Stimulated activated effector memory CD8-positive, alpha-beta T cell treated with anti-CD3 and anti-CD28 coated beads, Interleukin-12 subunit alpha, Interleukin-12 subunit beta, amount 100 ng/mL, for 72 hours (primary cell): ENCODE data around the gene CACNA1I.
A peak's percentile ranks its signal among the peaks of the same experiment; 100 is the strongest.
"Not testable (repeated sequence)": the region's sequence is repeated elsewhere in the genome, so short reads cannot be mapped to it uniquely, and the experiment has no call there.

Experiments
- ATAC-seq: fragments of 150-1000 bp; cut with Tn5 transposase; 2 replicates; pipeline ENCODE4 v1.10.0; 2021
- DNase-seq, 2 donors: peaks; one replicate each; pipeline ENCODE4 v3.0.0; 2021 to 2022; ENCODE audit warnings: low spot score in 2 of 2
- H3K27ac Mint-ChIP-seq: one replicate; pipeline ENCODE4 v1.8.0; 2022; ENCODE audit warnings: mild to moderate bottlenecking, mixed read lengths
- H3K36me3 Mint-ChIP-seq: one replicate; pipeline ENCODE4 v1.8.0; 2022; ENCODE audit warnings: mild to moderate bottlenecking, mixed read lengths
- H3K4me1 Mint-ChIP-seq: one replicate; pipeline ENCODE4 v1.8.0; 2022; ENCODE audit warnings: mixed read lengths
- H3K4me3 Mint-ChIP-seq: one replicate; pipeline ENCODE4 v1.8.0; 2022; ENCODE audit warnings: mild to moderate bottlenecking, mixed read lengths
- H3K9me3 Mint-ChIP-seq: one replicate; pipeline ENCODE4 v1.8.0; 2022; ENCODE audit warnings: mixed read lengths

Gene CACNA1I

GRCh38 chr22:39732625-39733024 lies 162.1 kb downstream of the CACNA1I start:
- Mint-ChIP-seq H3K36me3 (no peaks in the 10 kb centered on the region), H3K4me1 (no peaks in the 10 kb centered on the region), H3K4me3 (no peak overlapping the region), H3K9me3 (no peaks in the 10 kb centered on the region), H3K27ac (no peak overlapping the region)
- ATAC-seq: no peak
- no peak for DNase-seq

DNA sequence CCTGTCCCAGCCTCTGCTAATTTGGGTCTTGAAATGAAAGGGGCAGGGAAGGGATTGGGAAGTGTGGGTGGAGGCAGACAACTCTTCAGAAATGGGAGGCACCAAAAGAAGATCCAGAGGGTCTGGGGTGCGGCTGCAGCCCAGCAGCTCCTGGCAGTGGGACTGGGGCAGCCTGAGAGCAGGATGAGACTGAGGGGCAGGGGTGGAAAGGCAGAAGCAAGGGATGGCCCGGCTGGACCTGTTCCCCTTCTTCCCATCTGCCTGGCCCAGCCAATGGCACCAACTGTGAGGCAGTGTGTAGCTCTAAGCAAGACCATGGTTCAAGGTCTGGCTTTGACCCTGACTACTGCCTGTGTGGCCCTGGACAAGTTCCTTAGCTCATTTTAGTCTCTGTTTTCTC lies 162.6 kb downstream of the CACNA1I start:
- H3K27ac Mint-ChIP-seq: no peak overlapping the region
- ATAC-seq (no peak), DNase-seq (peak in 1 of 2 donors; percentile 23)
- no peaks in the 10 kb centered on the region for H3K4me1 Mint-ChIP-seq
- H3K9me3 Mint-ChIP-seq: no peaks in the 10 kb centered on the region
- H3K36me3 Mint-ChIP-seq: no peaks in the 10 kb centered on the region
- H3K4me3 Mint-ChIP-seq: no peak overlapping the region

GRCh38 chr22:39734046-39734445 lies 163.5 kb downstream of the CACNA1I start:
- not testable (repeated sequence) for H3K4me1 Mint-ChIP-seq, DNase-seq, ATAC-seq, H3K9me3 Mint-ChIP-seq, H3K36me3 Mint-ChIP-seq, H3K4me3 Mint-ChIP-seq, H3K27ac Mint-ChIP-seq

DNA sequence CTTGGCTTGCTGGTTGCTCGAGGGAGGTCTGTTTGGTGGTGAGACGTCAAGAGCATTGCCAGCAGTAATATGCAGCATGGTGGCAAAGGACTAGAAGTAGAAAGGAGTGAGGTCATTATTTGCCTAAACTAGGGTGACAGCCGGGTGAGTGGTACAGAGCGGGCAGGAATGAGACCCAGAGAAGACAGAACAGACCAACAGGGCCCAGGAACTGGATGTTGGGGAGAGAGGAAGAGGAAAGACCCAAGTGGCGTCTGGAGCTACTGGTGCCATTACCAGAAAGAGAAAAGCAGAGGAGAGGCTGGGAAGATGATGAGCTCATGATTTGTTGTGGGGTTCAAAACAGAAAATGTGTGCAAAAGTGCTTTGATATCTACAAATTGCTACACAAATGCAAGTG lies 164.3 kb downstream of the CACNA1I start:
- H3K36me3 Mint-ChIP-seq: no peaks in the 10 kb centered on the region
- ATAC-seq: no peak
- H3K9me3 Mint-ChIP-seq: no peaks in the 10 kb centered on the region
- no peak overlapping the region for H3K4me3 Mint-ChIP-seq
- H3K27ac Mint-ChIP-seq: no peak overlapping the region
- no peak for DNase-seq
- H3K4me1 Mint-ChIP-seq: no peaks in the 10 kb centered on the region

GRCh38 chr22:39735776-39736175 lies 165.2 kb downstream of the CACNA1I start:
- H3K4me3 Mint-ChIP-seq: no peak overlapping the region
- H3K27ac Mint-ChIP-seq: no peak overlapping the region
- ATAC-seq (no peak), DNase-seq (peak in 1 of 2 donors; percentile 42)
- H3K9me3 Mint-ChIP-seq: no peaks in the 10 kb centered on the region
- H3K4me1 Mint-ChIP-seq: no peaks in the 10 kb centered on the region
- H3K36me3 Mint-ChIP-seq: no peaks in the 10 kb centered on the region

DNA sequence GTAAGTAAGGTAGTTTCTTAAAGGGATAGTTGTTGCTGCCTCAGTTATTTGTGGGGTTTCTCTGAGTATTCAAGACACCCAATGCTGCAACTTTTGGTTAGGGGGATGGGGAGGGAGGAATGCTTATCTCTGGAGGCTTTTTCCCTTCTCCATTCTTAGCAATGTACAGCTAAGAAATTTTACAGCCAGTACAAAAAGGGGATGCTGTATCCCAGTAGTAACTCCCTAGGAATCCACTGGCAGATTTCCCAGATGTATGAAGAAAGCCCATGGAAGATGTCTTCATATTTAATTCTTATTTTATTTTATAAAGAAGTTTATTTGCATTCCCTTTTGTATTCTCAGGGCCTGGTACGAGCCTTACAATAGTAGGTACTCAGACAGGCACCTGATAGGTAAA lies 168.2 kb downstream of the CACNA1I start:
- Mint-ChIP-seq H3K36me3 (no peaks in the 10 kb centered on the region), H3K4me3 (no peak overlapping the region), H3K4me1 (peaks cover under 1% of the 10 kb centered on the region), H3K27ac (no peak overlapping the region), H3K9me3 (no peaks in the 10 kb centered on the region)
- DNase-seq (no peak), ATAC-seq (no peak)
